ENCODE measurements around the gene LMO7.

DNA sequence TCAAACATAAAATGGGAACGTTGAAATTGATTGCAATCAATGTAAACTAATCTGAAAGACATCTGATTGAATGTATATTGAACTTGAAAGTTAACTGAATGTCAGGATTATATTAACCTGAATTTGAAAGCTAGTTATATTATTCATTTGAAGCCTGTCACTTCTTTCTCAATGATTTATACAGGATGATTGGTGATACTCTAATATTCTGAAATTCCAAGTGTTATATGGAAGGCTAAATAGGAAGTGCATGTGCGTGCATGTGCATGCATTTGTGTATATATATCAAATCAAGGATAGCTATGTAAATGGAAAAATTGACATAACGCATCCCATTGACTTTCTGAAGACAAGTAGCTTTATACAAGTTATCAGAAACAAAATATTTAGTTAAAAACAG, 143.3 kb downstream of the LMO7 start:
- no peak for TF ChIP-seq EZH2 (IDR thresholded peaks at IDR 0.05)
- TF ChIP-seq FOXP2 (optimal IDR thresholded peaks at IDR 0.05; ENCODE audit: control extremely low read depth, extremely low read length, insufficient read depth) = no peak
- no peak for TF ChIP-seq POLR2AphosphoS5 (IDR thresholded peaks at IDR 0.05; ENCODE audit: borderline replicate concordance, low read depth, low read length)

Measured in SK-N-MC (cell line).